Panc1 (cell line): ENCODE measurements around the gene SNX22. TPM values are rescaled to one million over a fixed set of nuclear protein-coding genes. Genes with fewer than 3 reads are reported as not detected.

Source experiments
- ATAC-seq: fragments of 200-7000 bp; cut with Tn5 transposase; 2 replicates; pipeline ENCODE4 v1.9.1; 2020; ENCODE audit warnings: mild to moderate bottlenecking, moderate library complexity
- BruUV-seq: library from RNA; stranded (reverse); fragments of 400-500 nt; replicated peaks from 2 replicates; lab custom pipeline; 2021; lab: Mats Ljungman, UMichigan
- CTCF ChIA-PET: fragments of 300-600 bp; sonication (Branson Sonifier 250); formaldehyde crosslinking; loops from one replicate; lab custom pipeline; 2022; ENCODE audit warnings: antibody characterized with exemption; lab: Charles Lee
- POLR2A ChIA-PET: fragments of 300-600 bp; sonication (Branson Sonifier 250); formaldehyde crosslinking; loops from one replicate; lab custom pipeline; 2022; ENCODE audit warnings: antibody characterized with exemption; lab: Charles Lee
- DNase-seq: peaks from one replicate; pipeline ENCODE4 v3.0.0-alpha.2; 2010; ENCODE audit warnings: low read depth, low spot score
- H3K27ac ChIP-seq: 2 replicates; pipeline ENCODE4 v1.5.1; 2011; ENCODE audit warnings: mild to moderate bottlenecking, low read length, inconsistent platforms
- H3K27me3 ChIP-seq: fragments of 200-500 bp; sonication (Bioruptor generic); 2 replicates; pipeline ENCODE4 v1.6.0; 2014; ENCODE audit warnings: low read length, inconsistent platforms; ENCODE audit not compliant: control insufficient read depth, insufficient read depth
- H3K36me3 ChIP-seq: fragments of 200-500 bp; sonication (Bioruptor generic); 2 replicates; pipeline ENCODE4 v1.5.1; 2014; ENCODE audit warnings: inconsistent platforms, mild to moderate bottlenecking, low read length, moderate library complexity; ENCODE audit not compliant: control insufficient read depth, insufficient read depth
- H3K4me1 ChIP-seq: 2 replicates; pipeline ENCODE4 v1.5.1; 2011; ENCODE audit warnings: inconsistent platforms, mild to moderate bottlenecking, low read length, moderate library complexity; ENCODE audit not compliant: control insufficient read depth, insufficient read depth
- H3K4me3 ChIP-seq, 2 experiments: 2 replicates each; pipeline ENCODE4 v1.5.1; 2011 to 2012; ENCODE audit warnings: low read depth in 2 of 2, low read length in 2 of 2, mild to moderate bottlenecking in 2 of 2, inconsistent platforms in 1 of 2, moderate library complexity in 1 of 2
- H3K9me3 ChIP-seq: fragments of 200-500 bp; sonication (Bioruptor generic); 2 replicates; pipeline ENCODE4 v1.5.1; 2014; ENCODE audit warnings: low read depth, mild to moderate bottlenecking, inconsistent platforms, low read length, moderate library complexity; ENCODE audit not compliant: control insufficient read depth, insufficient read depth
- POLR2AphosphoS5 ChIP-seq: IDR thresholded peaks from 2 replicates; pipeline ENCODE4 v1.6.1; 2012; ENCODE audit warnings: mild to moderate bottlenecking, low read depth, low read length, moderate library complexity
- SIN3A ChIP-seq: IDR thresholded peaks from 2 replicates; pipeline ENCODE4 v1.6.1; 2012; ENCODE audit warnings: low read depth, mild to moderate bottlenecking, low read length, moderate library complexity, borderline replicate concordance; ENCODE audit not compliant: insufficient read depth
- TCF7L2 ChIP-seq: IDR thresholded peaks from 2 replicates; pipeline ENCODE4 v1.6.1; 2011; ENCODE audit warnings: mild to moderate bottlenecking, low read depth, low read length, inconsistent platforms
- in situ Hi-C: cut with HindIII; loops from 2 replicates; pipeline ENCODE4 v1.10.0; 2016; ENCODE audit warnings: low sequenced_read_pairs, low pct_unique_long_range_greater_than_20kb
- intact Hi-C: fragments of 100-400 bp; cut with micrococcal nuclease; formaldehyde crosslinking; loops from one replicate; pipeline ENCODE4 v1.10.0; 2022; ENCODE audit not compliant: unreplicated experiment
- total RNA-seq: library from RNA; stranded (reverse); gene quantifications from one replicate; pipeline ENCODE4 v1.2.1, GENCODE V29; 2021; ENCODE audit not compliant: unreplicated experiment
- TF ChIP-seq, protein P1 (sequence below): fragments of 450-650 bp; IDR thresholded peaks from 2 replicates; pipeline ENCODE4 v1.5.1; 2017; ENCODE audit warnings: mild to moderate bottlenecking
- TF ChIP-seq, protein P2 (sequence below), 2 experiments: IDR thresholded peaks; 2 replicates each; pipeline ENCODE4 v1.6.1; 2011 to 2012; ENCODE audit warnings: low read depth in 2 of 2, control low read depth in 1 of 2, low read length in 1 of 2, mild to moderate bottlenecking in 1 of 2, moderate library complexity in 1 of 2; ENCODE audit not compliant: insufficient read depth in 1 of 2

Gene SNX22
- total RNA-seq, 1 experiment from 2014 or later, result 2.3 TPM

DNA sequence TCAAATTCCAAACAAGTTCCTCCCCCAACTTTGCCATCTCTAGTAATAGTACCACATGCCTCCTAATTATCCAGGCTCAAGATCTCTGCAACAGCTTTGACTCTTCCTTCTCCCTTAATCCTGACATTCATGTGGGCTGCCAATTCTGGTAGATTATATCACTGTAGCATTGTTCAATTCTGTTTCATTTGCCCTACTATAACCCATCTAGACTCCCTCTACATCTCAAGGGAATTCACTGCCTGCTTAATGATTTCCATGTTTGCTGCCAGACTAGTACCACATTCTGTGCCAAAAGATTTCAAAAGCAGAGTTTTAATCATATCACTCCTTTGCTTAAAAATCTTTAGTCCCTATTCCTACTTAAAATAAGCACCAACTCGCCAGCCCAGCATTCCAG, 45.9 kb downstream of the SNX22 start:
- no peak overlapping the region for H3K4me3 ChIP-seq
- no peak for TF ChIP-seq TCF7L2
- TF ChIP-seq POLR2AphosphoS5, result no peak
- TF ChIP-seq, protein P1, sequence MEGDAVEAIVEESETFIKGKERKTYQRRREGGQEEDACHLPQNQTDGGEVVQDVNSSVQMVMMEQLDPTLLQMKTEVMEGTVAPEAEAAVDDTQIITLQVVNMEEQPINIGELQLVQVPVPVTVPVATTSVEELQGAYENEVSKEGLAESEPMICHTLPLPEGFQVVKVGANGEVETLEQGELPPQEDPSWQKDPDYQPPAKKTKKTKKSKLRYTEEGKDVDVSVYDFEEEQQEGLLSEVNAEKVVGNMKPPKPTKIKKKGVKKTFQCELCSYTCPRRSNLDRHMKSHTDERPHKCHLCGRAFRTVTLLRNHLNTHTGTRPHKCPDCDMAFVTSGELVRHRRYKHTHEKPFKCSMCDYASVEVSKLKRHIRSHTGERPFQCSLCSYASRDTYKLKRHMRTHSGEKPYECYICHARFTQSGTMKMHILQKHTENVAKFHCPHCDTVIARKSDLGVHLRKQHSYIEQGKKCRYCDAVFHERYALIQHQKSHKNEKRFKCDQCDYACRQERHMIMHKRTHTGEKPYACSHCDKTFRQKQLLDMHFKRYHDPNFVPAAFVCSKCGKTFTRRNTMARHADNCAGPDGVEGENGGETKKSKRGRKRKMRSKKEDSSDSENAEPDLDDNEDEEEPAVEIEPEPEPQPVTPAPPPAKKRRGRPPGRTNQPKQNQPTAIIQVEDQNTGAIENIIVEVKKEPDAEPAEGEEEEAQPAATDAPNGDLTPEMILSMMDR, result no peak
- no peak overlapping the region for H3K27ac ChIP-seq
- in situ Hi-C loops, result no loop called here
- ChIA-PET POLR2A (no interaction called here), CTCF (no interaction called here)
- H3K4me1 ChIP-seq, result no peaks in the 10 kb centered on the region
- H3K36me3 ChIP-seq, result no peaks in the 10 kb centered on the region
- no peak for DNase-seq
- BruUV-seq, result no TSS peak
- no peaks in the 10 kb centered on the region for H3K27me3 ChIP-seq
- H3K9me3 ChIP-seq, result no peaks in the 10 kb centered on the region
- no peak for ATAC-seq
- intact Hi-C loops, result no loop called here

DNA sequence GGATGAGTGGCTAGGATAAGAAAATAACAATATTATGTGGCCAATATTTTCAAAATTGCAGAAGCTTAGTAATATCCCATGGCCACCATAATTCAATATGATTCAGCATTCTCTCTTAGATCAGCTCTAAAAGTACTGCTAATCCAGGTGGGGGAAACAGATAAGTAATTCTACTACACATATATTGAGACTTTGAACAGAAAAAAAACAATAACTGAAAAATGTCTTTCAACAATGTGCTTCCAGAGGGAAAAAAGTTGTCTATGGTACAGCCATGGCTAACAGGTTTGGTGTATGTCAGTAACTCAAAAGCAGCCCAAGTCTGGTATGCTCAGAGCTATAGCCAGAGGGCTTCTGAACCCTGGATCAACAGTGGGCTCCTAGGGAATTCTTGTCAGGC, 53.7 kb downstream of the SNX22 start:
- CTCF ChIA-PET, result interaction anchor here (0.7 kb wide), 1 partner anchor 256 kb away, joined by 3 read pairs; no protein-coding TSS in a partner anchor

More for the DNA sequence above, 53.7 kb downstream of the SNX22 start:
- Histone ChIP-seq H3K27ac (no peak overlapping the region), H3K36me3 (peaks cover 3% of the 10 kb centered on the region; the same call in 1 of the 2 replicates), H3K4me3 (no peak overlapping the region), H3K9me3 (no peaks in the 10 kb centered on the region), H3K27me3 (no peaks in the 10 kb centered on the region), H3K4me1 (no peaks in the 10 kb centered on the region)
- in situ Hi-C loops, result no loop called here
- TF ChIP-seq, protein P2, sequence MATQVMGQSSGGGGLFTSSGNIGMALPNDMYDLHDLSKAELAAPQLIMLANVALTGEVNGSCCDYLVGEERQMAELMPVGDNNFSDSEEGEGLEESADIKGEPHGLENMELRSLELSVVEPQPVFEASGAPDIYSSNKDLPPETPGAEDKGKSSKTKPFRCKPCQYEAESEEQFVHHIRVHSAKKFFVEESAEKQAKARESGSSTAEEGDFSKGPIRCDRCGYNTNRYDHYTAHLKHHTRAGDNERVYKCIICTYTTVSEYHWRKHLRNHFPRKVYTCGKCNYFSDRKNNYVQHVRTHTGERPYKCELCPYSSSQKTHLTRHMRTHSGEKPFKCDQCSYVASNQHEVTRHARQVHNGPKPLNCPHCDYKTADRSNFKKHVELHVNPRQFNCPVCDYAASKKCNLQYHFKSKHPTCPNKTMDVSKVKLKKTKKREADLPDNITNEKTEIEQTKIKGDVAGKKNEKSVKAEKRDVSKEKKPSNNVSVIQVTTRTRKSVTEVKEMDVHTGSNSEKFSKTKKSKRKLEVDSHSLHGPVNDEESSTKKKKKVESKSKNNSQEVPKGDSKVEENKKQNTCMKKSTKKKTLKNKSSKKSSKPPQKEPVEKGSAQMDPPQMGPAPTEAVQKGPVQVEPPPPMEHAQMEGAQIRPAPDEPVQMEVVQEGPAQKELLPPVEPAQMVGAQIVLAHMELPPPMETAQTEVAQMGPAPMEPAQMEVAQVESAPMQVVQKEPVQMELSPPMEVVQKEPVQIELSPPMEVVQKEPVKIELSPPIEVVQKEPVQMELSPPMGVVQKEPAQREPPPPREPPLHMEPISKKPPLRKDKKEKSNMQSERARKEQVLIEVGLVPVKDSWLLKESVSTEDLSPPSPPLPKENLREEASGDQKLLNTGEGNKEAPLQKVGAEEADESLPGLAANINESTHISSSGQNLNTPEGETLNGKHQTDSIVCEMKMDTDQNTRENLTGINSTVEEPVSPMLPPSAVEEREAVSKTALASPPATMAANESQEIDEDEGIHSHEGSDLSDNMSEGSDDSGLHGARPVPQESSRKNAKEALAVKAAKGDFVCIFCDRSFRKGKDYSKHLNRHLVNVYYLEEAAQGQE (IDR thresholded peaks at IDR 0.05; ENCODE audit: insufficient read depth in 1 of 2, low read depth in 2 of 2, low read length in 1 of 2), result no peak
- TF ChIP-seq SIN3A (no peak), TCF7L2 (no peak), POLR2AphosphoS5 (no peak)
- intact Hi-C loops, result no loop called here
- DNase-seq, result no peak
- BruUV-seq, result no TSS peak
- POLR2A ChIA-PET, result interaction anchor here (0.6 kb wide), 1 partner anchor 223 kb away, joined by 17 read pairs; no protein-coding TSS in a partner anchor
- no peak for ATAC-seq

Other genes starting within 250 kb of the SNX22 start
- 10.2 TPM for gene DAPK2, start 105.2 kb upstream of the SNX22 start, total RNA-seq
- 89.8 TPM for gene CIAO2A, start 57.9 kb upstream of the SNX22 start, total RNA-seq
- 96.2 TPM for gene SNX1, start 55.7 kb upstream of the SNX22 start, total RNA-seq
- gene PPIB, start 11.3 kb downstream of the SNX22 start, total RNA-seq, result 407 TPM
- gene CSNK1G1, start 204.4 kb downstream of the SNX22 start, total RNA-seq, result 22.8 TPM
- gene PCLAF, start 229.7 kb downstream of the SNX22 start, total RNA-seq, result 97.8 TPM
- gene TRIP4, start 236.1 kb downstream of the SNX22 start, total RNA-seq, result 42.8 TPM